ENCODE measurements around the gene PCYT1A.

DNA sequence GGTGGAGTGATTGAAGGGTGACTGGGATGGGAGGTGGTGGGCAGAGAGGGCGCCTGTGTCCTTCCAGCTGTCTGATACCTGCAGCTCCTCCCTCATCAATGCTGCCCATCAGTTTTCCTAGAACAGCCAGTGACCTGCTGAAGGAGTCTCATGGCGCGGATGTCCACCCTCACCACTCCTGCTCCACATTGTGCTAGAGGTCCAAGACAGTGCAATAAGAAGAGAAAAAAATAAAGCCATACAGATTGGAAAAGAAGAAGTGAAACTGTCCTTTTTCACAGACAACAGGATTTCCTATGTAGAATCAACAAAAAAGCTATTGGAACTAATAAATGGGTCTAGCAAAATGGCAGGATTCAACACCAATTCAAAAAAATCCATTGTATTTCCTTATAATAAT is 83.7 kb downstream of the PCYT1A start:
- no peak for TF ChIP-seq EZH2phosphoT487 (IDR thresholded peaks at IDR 0.05; ENCODE audit: insufficient read depth, low read depth)
- TF ChIP-seq EZH2 (IDR thresholded peaks at IDR 0.05; ENCODE audit: insufficient read depth, poor library complexity, severe bottlenecking), result no peak

Data from GM23248 (cell line).